H1 (cell line): ENCODE measurements around the gene OTOGL. TPM values are rescaled to one million over a fixed set of nuclear protein-coding genes. Genes with fewer than 3 reads are reported as not detected.

Experiments used
- CTCF ChIA-PET: fragments of 300-600 bp; sonication (Branson Sonifier 250); formaldehyde crosslinking; loops from one replicate; lab custom pipeline; 2021; ENCODE audit not compliant: partially characterized antibody; lab: Charles Lee
- POLR2A ChIA-PET: fragments of 300-600 bp; sonication (Branson Sonifier 250); formaldehyde crosslinking; loops from one replicate; lab custom pipeline; 2021; ENCODE audit warnings: inconsistent platforms; ENCODE audit not compliant: partially characterized antibody; lab: Charles Lee
- DNase-seq, 2 experiments: peaks; one replicate each; pipeline versions ENCODE4 v3.0.0 to v3.0.0-alpha.2; 2010 to 2022; ENCODE audit warnings: low spot score in 2 of 2, low read depth in 1 of 2, mixed read lengths in 1 of 2
- FAIRE-seq: peaks from 2 replicates; lab custom pipeline; 2011; peaks lifted over from hg19 to GRCh38; lab: Jason Lieb, UNC
- H2AFZ ChIP-seq: 2 replicates; pipeline ENCODE4 v1.8.1; 2012; ENCODE audit warnings: low read length, inconsistent platforms
- H2AK5ac ChIP-seq: 2 replicates; pipeline ENCODE4 v1.6.1; 2013; ENCODE audit warnings: low read depth, low read length
- H2BK120ac ChIP-seq: replicated peaks from 2 replicates; pipeline ENCODE3; 2013; ENCODE audit warnings: low read depth, low read length, inconsistent platforms
- H2BK12ac ChIP-seq: 2 replicates; pipeline ENCODE4 v1.6.1; 2013; ENCODE audit warnings: low read depth, low read length
- H2BK15ac ChIP-seq: 2 replicates; pipeline ENCODE4 v1.6.1; 2013; ENCODE audit warnings: low read length
- H2BK20ac ChIP-seq: 2 replicates; pipeline ENCODE4 v1.6.1; 2013; ENCODE audit warnings: low read length
- H2BK5ac ChIP-seq: 2 replicates; pipeline ENCODE4 v1.6.1; 2013; ENCODE audit warnings: low read depth, low read length
- H3K14ac ChIP-seq: 2 replicates; pipeline ENCODE4 v1.6.1; 2013; ENCODE audit warnings: inconsistent platforms; ENCODE audit not compliant: insufficient read length
- H3K18ac ChIP-seq: 2 replicates; pipeline ENCODE4 v1.6.1; 2013; ENCODE audit warnings: low read length; ENCODE audit errors: extremely low read depth
- H3K23ac ChIP-seq: 2 replicates; pipeline ENCODE4 v1.6.1; 2013; ENCODE audit warnings: inconsistent platforms; ENCODE audit not compliant: insufficient read length
- H3K23me2 ChIP-seq: 2 replicates; pipeline ENCODE4 v1.6.1; 2013; ENCODE audit warnings: low read depth, low read length
- H3K27ac ChIP-seq: 2 replicates; pipeline ENCODE4 v1.6.1; 2011; ENCODE audit warnings: low read depth, low read length, inconsistent platforms
- H3K27me3 ChIP-seq, 4 experiments: replicated peaks in 1 of 4; 1 replicate in 1 of 4; 2 replicates in 3 of 4; pipeline versions ENCODE4 v1.6.1 to v1.8.1; 2011 to 2013; ENCODE audit warnings: low read length in 3 of 4, mild to moderate bottlenecking in 3 of 4, inconsistent platforms in 2 of 4, mixed read lengths in 2 of 4, moderate library complexity in 1 of 4; ENCODE audit not compliant: control insufficient read depth in 3 of 4, insufficient read depth in 3 of 4; ENCODE audit errors: extremely low read depth in 1 of 4
- H3K36me3 ChIP-seq, 4 experiments: 2 replicates each; pipeline versions ENCODE4 v1.6.1 to v1.8.1; 2011 to 2013; ENCODE audit warnings: mild to moderate bottlenecking in 4 of 4, low read length in 3 of 4, moderate library complexity in 2 of 4, control low read depth in 1 of 4, inconsistent platforms in 1 of 4; ENCODE audit not compliant: insufficient read depth in 4 of 4, control insufficient read depth in 2 of 4
- H3K4ac ChIP-seq: replicated peaks from 2 replicates; pipeline ENCODE3; 2013; ENCODE audit warnings: low read length, low read depth, mixed read lengths, inconsistent platforms; ENCODE audit not compliant: insufficient read length
- H3K4me1 ChIP-seq, 4 experiments: replicated peaks in 1 of 4; 1 replicate in 1 of 4; 2 replicates in 3 of 4; pipeline versions ENCODE4 v1.6.1 to v1.8.1; 2011 to 2013; ENCODE audit warnings: low read length in 3 of 4, inconsistent platforms in 2 of 4, mixed read lengths in 1 of 4; ENCODE audit not compliant: insufficient read depth in 4 of 4, control insufficient read depth in 3 of 4
- H3K4me2 ChIP-seq, 2 experiments: 2 replicates each; pipeline versions ENCODE4 v1.6.1 to v1.8.1; 2011 to 2013; ENCODE audit warnings: low read depth in 2 of 2, low read length in 2 of 2, control low read depth in 1 of 2, inconsistent platforms in 1 of 2, mild to moderate bottlenecking in 1 of 2; ENCODE audit not compliant: insufficient read depth in 1 of 2
- H3K4me3 ChIP-seq, 4 experiments: fragments of 200-600, 300-600 bp in 1 of 4; sonication (generic), shearing (Covaris generic), sonication (Bioruptor Twin) in 1 of 4; 2 replicates each; pipeline versions ENCODE4 v1.5.1 to v1.8.1; 2011 to 2016; ENCODE audit warnings: low read length in 4 of 4, low read depth in 3 of 4, control low read depth in 2 of 4, inconsistent platforms in 2 of 4, mild to moderate bottlenecking in 2 of 4, mixed read lengths in 1 of 4, moderate library complexity in 1 of 4; ENCODE audit not compliant: insufficient read depth in 2 of 4; ENCODE audit errors: extremely low read depth in 1 of 4
- H3K56ac ChIP-seq: replicated peaks from 2 replicates; pipeline ENCODE3; 2013; ENCODE audit warnings: low read depth, mild to moderate bottlenecking, mixed read lengths, low read length, inconsistent platforms; ENCODE audit not compliant: insufficient read length
- H3K79me1 ChIP-seq: 2 replicates; pipeline ENCODE4 v1.6.1; 2013; ENCODE audit warnings: low read depth, low read length, control low read depth
- H3K79me2 ChIP-seq, 2 experiments: 2 replicates each; pipeline versions ENCODE4 v1.6.1 to v1.8.1; 2012 to 2013; ENCODE audit warnings: low read length in 2 of 2, mild to moderate bottlenecking in 2 of 2, inconsistent platforms in 1 of 2; ENCODE audit not compliant: insufficient read depth in 2 of 2, control insufficient read depth in 1 of 2
- H3K9ac ChIP-seq, 4 experiments: replicated peaks in 1 of 4; 1 replicate in 1 of 4; 2 replicates in 3 of 4; pipeline versions ENCODE4 v1.6.1 to v1.8.1; 2011 to 2013; ENCODE audit warnings: low read depth in 3 of 4, low read length in 3 of 4, control low read depth in 2 of 4, mild to moderate bottlenecking in 2 of 4, moderate library complexity in 2 of 4, inconsistent platforms in 1 of 4; ENCODE audit errors: extremely low read depth in 1 of 4
- H3K9me3 ChIP-seq, 2 experiments: 2 replicates each; pipeline versions ENCODE4 v1.6.1 to v1.8.1; 2012 to 2013; ENCODE audit warnings: mild to moderate bottlenecking in 2 of 2, moderate library complexity in 2 of 2, control low read depth in 1 of 2, inconsistent platforms in 1 of 2, low read depth in 1 of 2, low read length in 1 of 2, mixed read lengths in 1 of 2; ENCODE audit not compliant: insufficient read depth in 2 of 2
- H4K20me1 ChIP-seq, 2 experiments: replicated peaks in 1 of 2; 2 replicates each; pipeline versions ENCODE3 to v1.8.1; 2011 to 2013; ENCODE audit warnings: inconsistent platforms in 2 of 2, low read length in 2 of 2, mild to moderate bottlenecking in 1 of 2; ENCODE audit not compliant: insufficient read depth in 2 of 2, control insufficient read depth in 1 of 2
- H4K5ac ChIP-seq: 2 replicates; pipeline ENCODE4 v1.6.1; 2013; ENCODE audit warnings: low read length, low read depth, mixed read lengths, inconsistent platforms; ENCODE audit not compliant: insufficient read length
- H4K8ac ChIP-seq: 2 replicates; pipeline ENCODE4 v1.8.0; 2013; ENCODE audit warnings: mild to moderate bottlenecking, moderate library complexity, low read length, inconsistent platforms; ENCODE audit not compliant: insufficient read depth; ENCODE audit errors: extremely low read depth
- H4K91ac ChIP-seq: replicated peaks from 2 replicates; pipeline ENCODE3; 2013; ENCODE audit warnings: low read length, mixed read lengths, inconsistent platforms; ENCODE audit not compliant: insufficient read length
- WGBS, 2 experiments: shearing (Covaris generic) in 1 of 2; methylation state at CpG; one replicate each; pipeline versions ENCODE4 v1.1.6 to v1.1.7; 2013 to 2015; ENCODE audit warnings: low lambda C conversion rate in 2 of 2, mixed read lengths in 2 of 2, inconsistent platforms in 1 of 2, low coverage in 1 of 2, missing lambda C conversion rate in 1 of 2; ENCODE audit not compliant: insufficient replicate concordance in 2 of 2, insufficient coverage in 1 of 2, insufficient read length in 1 of 2; ENCODE audit errors: extremely low coverage in 1 of 2, missing lambda C conversion rate in 1 of 2; 5-methylcytosine and 5-hydroxymethylcytosine counted together
- polyA plus RNA-seq, 7 experiments: library from polyadenylated mRNA; depleted of rRNA in 3 of 7; stranded (reverse) in 5 of 7; unstranded in 2 of 7; fragments of >200 nt in 5 of 7; fragments of 200-250 nt in 2 of 7; gene quantifications; 1 replicate in 5 of 7; 2 replicates in 1 of 7; 4 replicates in 1 of 7; pipeline versions ENCODE4 v1.2.1 to v1.2.3, GENCODE V29; 2011 to 2013; ENCODE audit warnings: missing spikeins in 2 of 7, mixed read lengths in 2 of 7
- total RNA-seq: library from RNA; stranded (reverse); fragmentation: NEBNext Ultra II Directional; extraction: Animal tissue kit (Norgen Biotek cat#: 25700); gene quantifications from 2 replicates; pipeline ENCODE4 v1.2.1, GENCODE V29; 2021

OTOGL gene
- total and polyA plus RNA-seq, 2 of the 8 experiments (the other 6 are each of a cell fraction or from before 2014, with no cell fraction given), result 0.12 to 0.17 TPM

DNA sequence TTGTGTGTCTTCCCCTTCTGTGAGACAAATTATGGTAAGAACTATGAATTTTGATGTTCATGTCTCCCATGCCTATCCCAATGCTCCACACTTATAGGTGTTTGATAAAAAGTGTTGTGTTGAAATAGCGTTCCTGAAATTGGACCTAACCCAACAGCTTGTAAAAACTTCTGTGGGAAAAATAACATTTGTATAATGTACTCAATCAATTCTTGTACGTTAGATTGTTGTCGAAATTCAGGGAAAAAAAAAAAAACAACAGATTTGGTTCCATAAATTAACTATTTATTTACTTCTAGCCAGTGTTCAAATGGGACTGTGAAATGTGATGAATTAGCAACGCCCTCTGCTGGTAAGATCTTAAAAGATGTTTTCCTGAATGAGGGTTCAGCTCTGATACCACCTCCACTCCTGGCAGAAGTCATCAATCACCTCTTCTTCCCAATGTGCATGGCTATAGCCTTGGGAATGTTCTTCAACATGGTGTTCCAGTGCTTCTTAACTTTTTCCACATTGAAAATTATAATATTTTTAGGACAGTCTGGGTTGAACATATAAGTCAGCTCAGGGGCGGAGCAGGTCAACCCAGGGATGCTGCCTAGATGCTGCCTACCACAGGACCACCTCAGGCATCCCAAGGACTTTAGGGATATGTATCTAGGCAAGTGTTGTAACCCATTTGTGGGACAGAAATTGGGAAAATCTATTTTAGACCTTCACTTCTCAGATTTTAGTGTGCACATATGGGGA lies 170.6 kb downstream of the OTOGL start:
- ChIA-PET CTCF (interaction anchor here (0.6 to 7.3 kb wide), 24 partner anchors 10 to 362 kb away, joined by 3 to 136 read pairs (median 4); no protein-coding TSS in a partner anchor), POLR2A (no interaction called here)
- FAIRE-seq (peak; percentile 80), DNase-seq (no peak)
- Histone ChIP-seq H3K18ac (no peak overlapping the region), H3K9me3 (no peaks in the 10 kb centered on the region), H2BK15ac (no peak overlapping the region), H4K91ac (no peak overlapping the region), H3K56ac (no peak overlapping the region), H3K27ac (no peak overlapping the region), H3K9ac (no peak overlapping the region), H4K8ac (no peak overlapping the region), H3K14ac (no peak overlapping the region), H3K79me1 (no peaks in the 10 kb centered on the region), H3K4me3 (no peak overlapping the region), H2AFZ (no peak overlapping the region), H3K4ac (no peak overlapping the region), H2BK5ac (no peak overlapping the region), H2BK12ac (no peak overlapping the region), H3K4me1 (no peaks in the 10 kb centered on the region), H4K20me1 (no peaks in the 10 kb centered on the region), H2BK120ac (no peak overlapping the region), H4K5ac (no peak overlapping the region), H3K27me3 (no peaks in the 10 kb centered on the region), H2AK5ac (no peak overlapping the region), H3K23me2 (no peaks in the 10 kb centered on the region), H3K4me2 (no peak overlapping the region), H3K79me2 (no peaks in the 10 kb centered on the region), H3K23ac (no peak overlapping the region), H3K36me3 (no peaks in the 10 kb centered on the region), H2BK20ac (no peak overlapping the region)
- WGBS, 2 experiments, result 35% methylated on average over 5 of the region's 5 CpGs; no CpG with 5 or more reads in 1 of the 2 experiments
